HG03378 (cell line): ENCODE measurements around the gene SMIM14.
"Not testable (repeated sequence)": the region's sequence is repeated elsewhere in the genome, so short reads cannot be mapped to it uniquely, and the experiment has no call there.

Experiments
- ATAC-seq: cut with Tn5 transposase; IDR thresholded peaks from one replicate; pipeline ENCODE4 v1.9.1; 2021; ENCODE audit warnings: mild to moderate bottlenecking, moderate library complexity; ENCODE audit not compliant: unreplicated experiment

The SMIM14 gene

GRCh38 chr4:39648827-39649558, 10.3 kb upstream of the SMIM14 start:
- ATAC-seq, result no peak

GRCh38 chr4:39648213-39648612, 9.5 kb upstream of the SMIM14 start:
- no peak for ATAC-seq

- ATAC-seq, result no peak
Observed at GRCh38 chr4:39642885-39643552, 4.4 kb upstream of the SMIM14 start.

- no peak for ATAC-seq
Observed at GRCh38 chr4:39641451-39641850, 2.8 kb upstream of the SMIM14 start.

- peak; percentile 15 for ATAC-seq
Observed at GRCh38 chr4:39637586-39638353, 895 bp downstream of the SMIM14 start.

GRCh38 chr4:39637221-39637585, 1.5 kb downstream of the SMIM14 start:
- no peak for ATAC-seq

GRCh38 chr4:39636531-39637184, 2.0 kb downstream of the SMIM14 start:
- no peak for ATAC-seq

GRCh38 chr4:39635023-39635422, 3.6 kb downstream of the SMIM14 start:
- no peak for ATAC-seq

- peak; percentile 64 for ATAC-seq
Observed at GRCh38 chr4:39631700-39632079, 7.0 kb downstream of the SMIM14 start.

- no peak for ATAC-seq
Observed at GRCh38 chr4:39627413-39627812, 11.3 kb downstream of the SMIM14 start.

GRCh38 chr4:39626913-39627312, 11.8 kb downstream of the SMIM14 start:
- ATAC-seq, result no peak

- ATAC-seq, result peak; percentile 73
Observed at GRCh38 chr4:39626261-39626660, 12.4 kb downstream of the SMIM14 start.

- no peak for ATAC-seq
Observed at GRCh38 chr4:39621582-39621981, 17.1 kb downstream of the SMIM14 start.

- no peak for ATAC-seq
Observed at GRCh38 chr4:39620551-39621313, 17.9 kb downstream of the SMIM14 start.

- ATAC-seq, result no peak
Observed at GRCh38 chr4:39617534-39617933, 21.1 kb downstream of the SMIM14 start.

- ATAC-seq, result no peak
Observed at GRCh38 chr4:39616651-39617050, 22.0 kb downstream of the SMIM14 start.

GRCh38 chr4:39616112-39616511, 22.6 kb downstream of the SMIM14 start:
- not testable (repeated sequence) for ATAC-seq

- no peak for ATAC-seq
Observed at GRCh38 chr4:39614487-39615162, 24.0 kb downstream of the SMIM14 start.

- peak; percentile 40 for ATAC-seq
Observed at GRCh38 chr4:39613093-39613656, 25.5 kb downstream of the SMIM14 start.

GRCh38 chr4:39609454-39609931, 29.2 kb downstream of the SMIM14 start:
- ATAC-seq, result peak; percentile 94
